Transverse colon (tissue), 4 donors: ENCODE data around the gene ACSF3. TPM values are rescaled to one million over a fixed set of nuclear protein-coding genes. Genes with fewer than 3 reads are reported as not detected.

Experiments
- DNase-seq: peaks from one replicate; pipeline ENCODE4 v3.0.0-alpha.2; 2019
- H3K27ac ChIP-seq, 4 donors: fragments of 200-600 bp; sonication (generic); 2 replicates each; pipeline ENCODE4 v1.5.1; 2016 to 2018; ENCODE audit warnings: inconsistent platforms in 4 of 4
- H3K27me3 ChIP-seq: fragments of 200-600 bp; sonication (generic); 2 replicates; pipeline ENCODE4 v1.5.1; 2017; ENCODE audit warnings: inconsistent platforms
- H3K36me3 ChIP-seq, 4 donors: fragments of 200-600 bp; sonication (generic); 2 replicates each; pipeline ENCODE4 v1.5.1; 2017 to 2019; ENCODE audit warnings: inconsistent platforms in 4 of 4
- H3K4me1 ChIP-seq, 4 donors: fragments of 200-600 bp; sonication (generic); 2 replicates each; pipeline ENCODE4 v1.5.1; 2017 to 2020; ENCODE audit warnings: inconsistent platforms in 4 of 4
- H3K4me3 ChIP-seq, 4 donors: fragments of 200-600 bp; sonication (generic); 1 replicate in 1 of 4; 2 replicates in 3 of 4; pipeline versions ENCODE4 v1.5.1 to v1.6.1; 2017 to 2019; ENCODE audit warnings: inconsistent platforms in 4 of 4
- H3K9me3 ChIP-seq, 2 donors: fragments of 200-600 bp; sonication (generic); 2 replicates each; pipeline ENCODE4 v1.5.1; 2017 to 2019; ENCODE audit warnings: inconsistent platforms in 2 of 2
- EP300 ChIP-seq: sonication (generic); formaldehyde crosslinking; IDR thresholded peaks from one replicate; pipeline ENCODE4 v1.6.1; 2017; ENCODE audit warnings: antibody characterized with exemption, low read depth
- POLR2A ChIP-seq: fragments of 450-650 bp; IDR thresholded peaks from one replicate; pipeline ENCODE4 v1.6.1; 2016; ENCODE audit warnings: antibody characterized with exemption, mild to moderate bottlenecking, moderate library complexity
- POLR2AphosphoS5 ChIP-seq, 3 donors: sonication (generic); formaldehyde crosslinking; IDR thresholded peaks; one replicate each; pipeline ENCODE4 v1.6.1; 2016; ENCODE audit warnings: antibody characterized with exemption in 3 of 3
- WGBS, 2 donors: methylation state at CpG; one replicate each; pipeline ENCODE4 v1.1.5; 2018; ENCODE audit warnings: low coverage in 1 of 2; 5-methylcytosine and 5-hydroxymethylcytosine counted together
- in situ Hi-C, 4 donors: fragments of 200-750 bp; cut with MboI; loops; one replicate each; pipeline versions ENCODE4 v1.15.0 to v1.15.1; 2017; ENCODE audit warnings: low sequenced_read_pairs in 3 of 4, low pct_ligation_motif_present in 1 of 4, low pct_unique_long_range_greater_than_20kb in 1 of 4
- intact Hi-C: fragments of 100-400 bp; cut with DNase I; formaldehyde crosslinking; loops from one replicate; pipeline ENCODE4 v1.15.1; 2023; ENCODE audit warnings: low total_unique reads
- total RNA-seq, 4 donors: library from RNA; depleted of rRNA; stranded (reverse); fragments of >200 nt; gene quantifications; one replicate each; pipeline ENCODE4 v1.1.0, GENCODE V29; 2016
- TF ChIP-seq, protein P1 (sequence below), 5 experiments: fragments of 200-600 bp in 3 of 5; fragments of 450-650 bp in 2 of 5; sonication (generic) in 3 of 5; IDR thresholded peaks; 1 replicate in 2 of 5; 2 replicates in 3 of 5; pipeline ENCODE4 v1.5.1; 2016 to 2017; ENCODE audit warnings: antibody characterized with exemption in 5 of 5, inconsistent platforms in 3 of 5, mild to moderate bottlenecking in 2 of 5, moderate library complexity in 1 of 5

Gene ACSF3
- total RNA-seq, 4 donors from 2014 or later = 54.5 to 120 (median 75.8) TPM

GRCh38 chr16:89061086-89061485, 32.6 kb upstream of the ACSF3 start:
- intact Hi-C loops (no loop called here), in situ Hi-C loops (no loop called here)
- DNase-seq = no peak
- Histone ChIP-seq H3K4me3 (no peak overlapping the region), H3K36me3 (no peaks in the 10 kb centered on the region), H3K27ac (no peak overlapping the region), H3K27me3 (peaks cover 18% of the 10 kb centered on the region), H3K4me1 (no peaks in the 10 kb centered on the region), H3K9me3 (no peaks in the 10 kb centered on the region)
- no peak for TF ChIP-seq POLR2AphosphoS5 (IDR thresholded peaks at IDR 0.05)
- TF ChIP-seq, protein P1, sequence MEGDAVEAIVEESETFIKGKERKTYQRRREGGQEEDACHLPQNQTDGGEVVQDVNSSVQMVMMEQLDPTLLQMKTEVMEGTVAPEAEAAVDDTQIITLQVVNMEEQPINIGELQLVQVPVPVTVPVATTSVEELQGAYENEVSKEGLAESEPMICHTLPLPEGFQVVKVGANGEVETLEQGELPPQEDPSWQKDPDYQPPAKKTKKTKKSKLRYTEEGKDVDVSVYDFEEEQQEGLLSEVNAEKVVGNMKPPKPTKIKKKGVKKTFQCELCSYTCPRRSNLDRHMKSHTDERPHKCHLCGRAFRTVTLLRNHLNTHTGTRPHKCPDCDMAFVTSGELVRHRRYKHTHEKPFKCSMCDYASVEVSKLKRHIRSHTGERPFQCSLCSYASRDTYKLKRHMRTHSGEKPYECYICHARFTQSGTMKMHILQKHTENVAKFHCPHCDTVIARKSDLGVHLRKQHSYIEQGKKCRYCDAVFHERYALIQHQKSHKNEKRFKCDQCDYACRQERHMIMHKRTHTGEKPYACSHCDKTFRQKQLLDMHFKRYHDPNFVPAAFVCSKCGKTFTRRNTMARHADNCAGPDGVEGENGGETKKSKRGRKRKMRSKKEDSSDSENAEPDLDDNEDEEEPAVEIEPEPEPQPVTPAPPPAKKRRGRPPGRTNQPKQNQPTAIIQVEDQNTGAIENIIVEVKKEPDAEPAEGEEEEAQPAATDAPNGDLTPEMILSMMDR (IDR thresholded peaks at IDR 0.05) = no peak
- no peak for TF ChIP-seq POLR2A
- 87% methylated on average over 21 of the region's 21 CpGs; no CpG with 5 or more reads in 1 of the 2 donors for WGBS, 2 donors

DNA sequence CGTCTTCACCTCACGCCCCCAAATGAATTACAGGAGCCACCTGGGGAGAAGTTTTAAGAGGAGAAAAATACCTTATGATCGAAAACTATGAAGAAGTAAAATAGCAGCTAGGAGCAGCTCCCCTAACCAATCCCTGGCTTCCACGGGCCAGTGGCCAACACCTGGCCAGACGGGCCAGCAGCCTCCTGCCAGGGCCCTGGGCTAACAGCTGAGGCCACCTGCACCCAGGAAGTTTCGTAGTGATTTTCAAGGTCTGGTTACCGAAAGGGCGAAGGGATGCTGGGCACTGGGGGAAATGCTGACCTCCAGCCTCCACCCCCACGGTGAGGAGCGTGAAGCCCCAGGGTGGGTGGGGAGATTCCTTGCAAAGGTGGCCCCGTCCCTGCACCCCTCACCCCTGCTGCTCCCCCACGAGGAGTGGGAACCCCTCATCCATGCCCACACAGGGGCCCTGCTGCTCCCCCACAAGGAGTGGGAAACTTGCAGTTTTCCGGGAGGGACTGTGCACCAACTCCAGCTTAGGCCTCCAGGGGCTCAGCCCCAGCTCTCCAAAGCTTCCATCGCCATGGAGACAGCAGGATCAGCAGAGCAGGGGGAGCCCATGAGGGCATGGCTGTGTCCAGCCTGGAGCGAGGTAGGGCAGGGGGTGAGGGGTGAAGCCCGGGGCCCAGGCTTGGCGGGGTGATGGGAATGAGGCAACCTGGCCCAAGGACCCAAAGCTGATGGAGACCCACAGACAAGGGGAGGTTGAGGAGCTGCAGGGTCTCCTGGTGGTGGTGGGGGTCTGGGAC, 31.9 kb upstream of the ACSF3 start:
- TF ChIP-seq POLR2A = no peak
- no peak for TF ChIP-seq EP300
- TF ChIP-seq, protein P1 (IDR thresholded peaks at IDR 0.05) = no peak
- no peak for TF ChIP-seq POLR2AphosphoS5 (IDR thresholded peaks at IDR 0.05)
- WGBS, 2 donors = 73% methylated on average over 15 of the region's 17 CpGs; no CpG with 5 or more reads in 1 of the 2 donors
- Histone ChIP-seq H3K4me3 (no peak overlapping the region), H3K27me3 (peaks cover 20% of the 10 kb centered on the region), H3K4me1 (no peaks in the 10 kb centered on the region), H3K9me3 (no peaks in the 10 kb centered on the region), H3K36me3 (no peaks in the 10 kb centered on the region), H3K27ac (no peak overlapping the region)
- intact Hi-C loops (no loop called here), in situ Hi-C loops (no loop called here)
- no peak for DNase-seq

DNA sequence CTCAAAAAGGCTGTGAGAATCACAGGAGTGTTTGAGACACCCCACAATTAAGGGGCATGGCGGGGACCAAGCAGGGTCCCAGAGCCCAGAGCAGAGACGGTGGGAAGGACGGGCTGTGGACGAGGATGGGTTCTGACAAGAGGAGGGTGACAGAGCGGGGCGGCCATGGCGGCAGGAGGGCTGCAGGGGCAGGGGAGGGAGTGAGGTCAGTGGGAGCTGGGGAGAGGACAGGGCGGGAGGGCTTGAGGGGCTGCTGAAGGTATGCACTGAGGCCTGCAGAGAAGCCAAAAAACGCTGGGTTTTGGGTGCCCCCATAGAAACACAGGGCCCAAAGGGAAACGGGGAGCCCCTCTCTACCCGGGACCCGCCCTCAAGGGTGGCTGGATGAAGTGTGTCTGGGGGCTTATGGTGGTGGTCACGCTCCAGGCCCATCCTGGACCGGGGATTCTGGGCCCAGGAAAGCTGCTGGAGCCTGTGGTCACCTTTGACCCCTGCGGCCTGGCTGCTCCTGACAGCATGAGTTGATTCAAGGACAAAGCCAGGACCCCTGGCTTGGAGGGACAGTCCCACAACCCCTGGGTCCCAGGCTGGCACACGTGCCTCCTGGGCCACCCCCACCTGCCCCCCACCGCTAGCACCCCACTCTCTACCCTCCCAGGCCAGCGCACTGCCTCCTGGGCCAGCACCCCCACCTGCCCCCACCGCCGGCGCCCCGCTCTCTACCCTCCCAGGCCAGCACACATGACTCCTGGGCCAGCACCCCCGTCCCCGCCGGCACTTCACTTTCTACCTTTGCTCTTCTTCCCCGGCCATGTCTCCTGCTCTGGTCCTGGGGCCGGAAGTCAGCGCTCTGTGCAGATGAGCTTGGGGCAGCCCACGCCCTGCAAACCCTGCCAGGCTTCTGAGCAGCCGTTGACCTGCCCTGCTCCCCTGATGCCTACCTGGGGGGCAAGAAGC, 31.0 kb upstream of the ACSF3 start:
- WGBS, 2 donors = 78 to 93% methylated on average over 10 to 30 of the region's 30 CpGs
- TF ChIP-seq POLR2A (no peak), EP300 (no peak), POLR2AphosphoS5 (IDR thresholded peaks at IDR 0.05) (no peak)
- TF ChIP-seq, protein P1 (IDR thresholded peaks at IDR 0.05) = no peak

GRCh38 chr16:89063768-89064320, 29.8 kb upstream of the ACSF3 start:
- no peak for TF ChIP-seq POLR2A
- no peak for TF ChIP-seq POLR2AphosphoS5 (IDR thresholded peaks at IDR 0.05)
- TF ChIP-seq, protein P1 (IDR thresholded peaks at IDR 0.05) = no peak
- no peak for TF ChIP-seq EP300
- H3K27ac ChIP-seq = no peak overlapping the region

More for the DNA sequence above, 31.0 kb upstream of the ACSF3 start:
- no peak overlapping the region for H3K27ac ChIP-seq
- H3K9me3 ChIP-seq = no peaks in the 10 kb centered on the region
- no peaks in the 10 kb centered on the region for H3K36me3 ChIP-seq
- no peak overlapping the region for H3K4me3 ChIP-seq
- peaks cover 27% of the 10 kb centered on the region for H3K27me3 ChIP-seq
- intact Hi-C loops (no loop called here), in situ Hi-C loops (no loop called here)
- no peak for DNase-seq
- H3K4me1 ChIP-seq = peaks cover 0 to under 1% (median 0%) of the 10 kb centered on the region in 4 donors

More at GRCh38 chr16:89063768-89064320, 29.8 kb upstream of the ACSF3 start:
- H3K4me3 ChIP-seq = no peak overlapping the region
- H3K36me3 ChIP-seq = no peaks in the 10 kb centered on the region
- in situ Hi-C loops = no loop called here
- peaks cover 0 to 5% (median 0%) of the 10 kb centered on the region in 4 donors for H3K4me1 ChIP-seq
- no peak for DNase-seq
- H3K9me3 ChIP-seq = no peaks in the 10 kb centered on the region
- H3K27me3 ChIP-seq = peaks cover 20% of the 10 kb centered on the region
- 74% methylated on average over 14 of the region's 17 CpGs; no CpG with 5 or more reads in 1 of the 2 donors for WGBS, 2 donors
- intact Hi-C loops = no loop called here
